Activated B cell treated with CpG ODN at 0.5 μM for 24 hours (primary cell): ENCODE measurements around the gene MORC3. TPM values are rescaled to one million over a fixed set of nuclear protein-coding genes. Genes with fewer than 3 reads are reported as not detected.
"Not testable (repeated sequence)": the region's sequence is repeated elsewhere in the genome, so short reads cannot be mapped to it uniquely, and the experiment has no call there.

Experiments
- ATAC-seq: fragments of 200-7000 bp; cut with Tn5 transposase; one replicate; pipeline ENCODE4 v1.10.0; 2021; ENCODE audit warnings: low read depth, mild to moderate bottlenecking, moderate library complexity
- CTCF ChIA-PET: fragments of 350-600 bp; sonication (Branson Sonifier 250); formaldehyde crosslinking; loops from one replicate; lab custom pipeline; 2021; ENCODE audit warnings: antibody characterized with exemption; lab: Charles Lee
- POLR2A ChIA-PET: fragments of 350-600 bp; sonication (Branson Sonifier 250); formaldehyde crosslinking; loops from one replicate; lab custom pipeline; 2021; ENCODE audit warnings: antibody characterized with exemption; lab: Charles Lee
- DNase-seq: peaks from one replicate; pipeline ENCODE4 v3.0.0; 2022
- H3K27ac Mint-ChIP-seq: one replicate; pipeline ENCODE4 v1.8.0; 2020; ENCODE audit warnings: mixed read lengths
- H3K27me3 Mint-ChIP-seq: one replicate; pipeline ENCODE4 v1.8.0; 2021; ENCODE audit warnings: mixed read lengths
- H3K36me3 Mint-ChIP-seq: one replicate; pipeline ENCODE4 v1.8.0; 2021; ENCODE audit warnings: low read depth, mixed read lengths
- H3K4me1 Mint-ChIP-seq: one replicate; pipeline ENCODE4 v1.8.0; 2021; ENCODE audit warnings: mixed read lengths
- H3K4me3 Mint-ChIP-seq: one replicate; pipeline ENCODE4 v1.8.0; 2020; ENCODE audit warnings: mild to moderate bottlenecking, mixed read lengths
- H3K9me3 Mint-ChIP-seq: one replicate; pipeline ENCODE4 v1.8.0; 2020; ENCODE audit warnings: mixed read lengths
- CTCF ChIP-seq: fragments of 200-600 bp; IDR thresholded peaks from one replicate; pipeline ENCODE4 v1.8.0; 2022; ENCODE audit warnings: antibody characterized with exemption, mild to moderate bottlenecking
- intact Hi-C: fragments of 100-400 bp; cut with micrococcal nuclease; formaldehyde crosslinking; loops from one replicate; pipeline ENCODE4 v1.15.1; 2024
- total RNA-seq: library from RNA; stranded (reverse); gene quantifications from 2 replicates; pipeline ENCODE4 v1.2.3, GENCODE V29; 2022

The MORC3 gene
- total RNA-seq, 1 donor from 2014 or later = 65.6 TPM

GRCh38 chr21:36325373-36326010 lies 5.5 kb downstream of the MORC3 start:
- no peak for TF ChIP-seq CTCF
- no peaks in the 10 kb centered on the region for H3K9me3 Mint-ChIP-seq
- ChIA-PET POLR2A (interaction anchor here (0.6 to 7.0 kb wide), 4 partner anchors 27 to 192 kb away, joined by 3 to 333 read pairs (median 58); no protein-coding TSS in a partner anchor), CTCF (no interaction called here)
- no peak for ATAC-seq
- no peak overlapping the region for H3K4me3 Mint-ChIP-seq
- H3K4me1 Mint-ChIP-seq = peaks cover 63% of the 10 kb centered on the region
- DNase-seq = no peak
- peaks cover 62% of the 10 kb centered on the region for H3K36me3 Mint-ChIP-seq
- intact Hi-C loops = no loop called here
- H3K27ac Mint-ChIP-seq = peak overlapping the region; percentile 86
- no peaks in the 10 kb centered on the region for H3K27me3 Mint-ChIP-seq

- ATAC-seq (peak; percentile 91), DNase-seq (no peak)
- Mint-ChIP-seq H3K36me3 (peaks cover 55% of the 10 kb centered on the region), H3K4me3 (no peak overlapping the region), H3K27ac (peak overlapping the region; percentile 79), H3K9me3 (no peaks in the 10 kb centered on the region), H3K27me3 (no peaks in the 10 kb centered on the region), H3K4me1 (peaks cover 36% of the 10 kb centered on the region)
- TF ChIP-seq CTCF = peak; percentile 67
- ChIA-PET CTCF (interaction anchor here (0.6 to 2.3 kb wide), 16 partner anchors 10 to 189 kb away, joined by 3 to 14 read pairs (median 4); partner anchors contain the start of gene MORC3), POLR2A (interaction anchor here (0.6 to 1.2 kb wide), 4 partner anchors 31 to 76 kb away, joined by 3 to 5 read pairs (median 3); no protein-coding TSS in a partner anchor)
- intact Hi-C loops = loop anchor here (1.0 to 2.0 kb wide), 7 partner anchors 33 to 190 kb away; partner anchors contain the start of gene DOP1B
Observed at GRCh38 chr21:36330904-36331303, 10.9 kb downstream of the MORC3 start.

- DNase-seq (no peak), ATAC-seq (no peak)
- TF ChIP-seq CTCF = no peak
- Mint-ChIP-seq H3K9me3 (no peaks in the 10 kb centered on the region), H3K27me3 (no peaks in the 10 kb centered on the region), H3K4me3 (no peak overlapping the region), H3K27ac (no peak overlapping the region), H3K36me3 (peaks cover 74% of the 10 kb centered on the region), H3K4me1 (peaks cover 7% of the 10 kb centered on the region)
- intact Hi-C loops = no loop called here
- POLR2A ChIA-PET = interaction anchor here (0.6 kb wide), 1 partner anchor 13 kb away, joined by 4 read pairs; no protein-coding TSS in a partner anchor
- CTCF ChIA-PET = no interaction called here
Observed at GRCh38 chr21:36337099-36337509, 17.1 kb downstream of the MORC3 start.

GRCh38 chr21:36338975-36339374 lies 19.0 kb downstream of the MORC3 start:
- no peaks in the 10 kb centered on the region for H3K9me3 Mint-ChIP-seq
- H3K36me3 Mint-ChIP-seq = peaks cover 78% of the 10 kb centered on the region
- no peak for TF ChIP-seq CTCF
- no peak overlapping the region for H3K4me3 Mint-ChIP-seq
- POLR2A ChIA-PET = no interaction called here
- no peaks in the 10 kb centered on the region for H3K27me3 Mint-ChIP-seq
- DNase-seq = no peak
- CTCF ChIA-PET = no interaction called here
- ATAC-seq = no peak
- intact Hi-C loops = no loop called here
- H3K27ac Mint-ChIP-seq = no peak overlapping the region
- no peaks in the 10 kb centered on the region for H3K4me1 Mint-ChIP-seq

- DNase-seq, H3K9me3 Mint-ChIP-seq, H3K4me3 Mint-ChIP-seq, ATAC-seq, H3K27me3 Mint-ChIP-seq, CTCF ChIA-PET, H3K4me1 Mint-ChIP-seq, intact Hi-C loops, POLR2A ChIA-PET, H3K27ac Mint-ChIP-seq: not testable (repeated sequence)
- peaks cover 84% of the 10 kb centered on the region for H3K36me3 Mint-ChIP-seq
Observed at GRCh38 chr21:36342581-36342980, 22.6 kb downstream of the MORC3 start.
